Islet of Langerhans (tissue), 1 donor: ENCODE results near the gene APOOL.

Source experiments
- FAIRE-seq: peaks from one replicate; lab custom pipeline; 2011; peaks lifted over from hg19 to GRCh38; lab: Jason Lieb, UNC

The APOOL gene

DNA sequence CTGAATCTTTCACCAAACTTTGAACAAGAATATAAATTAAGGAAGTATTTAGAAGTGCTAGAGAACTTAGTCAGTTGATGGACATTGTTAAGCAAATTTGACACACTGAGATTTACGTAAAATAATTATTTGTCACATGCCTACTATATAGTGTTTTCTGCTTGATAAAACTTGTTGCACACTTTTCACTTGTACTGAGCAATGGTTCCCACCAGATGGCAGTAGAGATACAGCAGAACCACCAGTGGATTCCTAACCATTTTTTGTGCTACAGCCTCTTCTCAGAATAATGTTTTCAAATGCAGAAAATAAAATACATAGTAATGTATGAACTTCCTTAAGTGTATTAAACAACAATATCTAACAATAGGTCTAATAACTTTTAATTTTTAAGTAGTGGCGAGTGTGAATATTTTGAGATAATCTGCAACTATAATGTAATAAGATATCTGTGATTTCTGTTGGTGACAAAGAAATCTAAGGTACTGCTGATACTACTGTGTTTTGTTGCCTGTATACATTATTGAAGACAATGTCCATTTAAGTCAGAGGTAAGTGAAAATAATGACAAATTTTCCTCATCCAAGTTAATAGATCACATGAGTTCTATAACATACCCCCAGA lies 81.2 kb downstream of the APOOL start:
- peak; percentile 88 for FAIRE-seq

GRCh38 chrX:85089321-85089840 lies 85.7 kb downstream of the APOOL start:
- FAIRE-seq, result no peak

DNA sequence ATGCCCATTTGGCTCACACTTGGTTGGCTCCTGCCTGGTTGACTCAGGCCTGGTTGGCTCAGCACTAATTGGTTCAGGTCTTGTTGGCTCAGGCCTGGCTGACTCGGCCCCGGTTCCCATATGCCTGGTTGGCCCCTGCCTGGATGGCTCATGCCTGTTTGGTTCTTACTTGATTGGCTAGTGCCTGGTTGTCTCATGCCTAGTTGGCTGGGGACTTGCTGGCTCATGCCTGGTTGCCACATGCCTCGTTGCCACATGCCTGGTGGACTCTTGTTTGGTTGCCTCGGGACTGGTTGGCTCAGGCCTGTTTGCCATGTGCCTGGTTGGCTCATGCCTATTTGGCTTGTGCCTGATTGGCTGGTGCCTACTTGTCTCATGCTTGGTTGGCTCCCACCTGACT lies 103.7 kb downstream of the APOOL start:
- no peak for FAIRE-seq

GRCh38 chrX:85108165-85108564 lies 104.5 kb downstream of the APOOL start:
- no peak for FAIRE-seq

DNA sequence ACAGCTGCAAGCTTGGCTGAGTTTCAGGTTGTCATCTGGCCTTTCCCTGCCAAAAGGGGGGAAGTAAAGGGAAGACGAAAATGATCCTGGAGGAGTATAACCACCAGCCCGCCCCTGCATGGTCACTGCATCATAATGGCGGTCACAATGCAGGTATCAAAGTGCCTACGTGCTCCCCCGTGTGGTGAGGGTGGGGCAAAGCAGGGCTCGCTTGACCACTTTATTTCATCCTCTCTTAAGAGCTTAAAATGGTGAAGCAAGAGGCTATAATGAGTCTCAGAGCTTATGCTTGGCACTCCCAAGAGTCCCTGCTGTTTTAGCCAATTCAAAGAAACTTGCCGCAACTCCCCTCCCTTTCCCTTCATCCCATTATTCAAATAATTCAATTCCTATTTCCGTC lies 105.6 kb downstream of the APOOL start:
- no peak for FAIRE-seq

DNA sequence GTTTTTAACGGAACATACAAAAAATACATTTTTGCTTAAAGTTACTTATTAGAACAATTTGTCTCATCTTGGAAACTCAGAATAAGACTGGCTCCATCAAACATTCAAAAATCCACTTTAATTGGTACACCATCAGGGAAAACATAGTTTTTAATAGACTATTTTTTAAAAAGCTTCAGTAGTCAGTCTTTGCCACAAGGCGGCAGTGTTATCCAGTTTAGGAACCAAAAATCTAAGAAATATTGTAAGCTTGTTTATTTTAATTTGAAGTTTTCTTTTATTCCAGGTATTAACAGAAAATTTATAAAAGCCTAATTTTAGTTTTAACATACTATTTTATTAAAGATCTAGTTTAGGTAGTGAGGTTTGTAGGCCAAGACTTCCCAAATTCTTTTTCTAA lies 107.7 kb downstream of the APOOL start:
- FAIRE-seq, result peak; percentile 99

GRCh38 chrX:85112293-85112692 lies 108.6 kb downstream of the APOOL start:
- FAIRE-seq, result no peak

GRCh38 chrX:85113746-85114145 lies 110.1 kb downstream of the APOOL start:
- FAIRE-seq, result no peak

DNA sequence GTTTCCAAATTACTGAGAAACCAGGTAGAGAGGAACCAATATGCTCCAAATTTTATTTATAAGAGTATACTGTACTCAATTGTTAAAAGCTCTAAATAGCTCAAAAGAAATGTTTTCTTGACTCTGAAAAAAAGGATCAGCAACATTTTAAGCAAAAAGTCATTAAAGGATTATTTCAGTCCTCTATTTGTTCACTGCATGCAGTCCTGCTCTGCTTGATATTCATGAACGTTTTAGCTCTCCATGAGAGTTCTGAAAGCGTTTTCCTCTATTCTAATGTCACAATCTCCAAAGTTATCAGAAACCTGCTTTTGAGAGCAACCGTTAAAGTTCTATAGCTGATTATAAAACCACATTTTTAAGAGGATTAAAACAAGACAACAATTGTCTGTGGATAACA lies 110.5 kb downstream of the APOOL start:
- FAIRE-seq, result no peak

DNA sequence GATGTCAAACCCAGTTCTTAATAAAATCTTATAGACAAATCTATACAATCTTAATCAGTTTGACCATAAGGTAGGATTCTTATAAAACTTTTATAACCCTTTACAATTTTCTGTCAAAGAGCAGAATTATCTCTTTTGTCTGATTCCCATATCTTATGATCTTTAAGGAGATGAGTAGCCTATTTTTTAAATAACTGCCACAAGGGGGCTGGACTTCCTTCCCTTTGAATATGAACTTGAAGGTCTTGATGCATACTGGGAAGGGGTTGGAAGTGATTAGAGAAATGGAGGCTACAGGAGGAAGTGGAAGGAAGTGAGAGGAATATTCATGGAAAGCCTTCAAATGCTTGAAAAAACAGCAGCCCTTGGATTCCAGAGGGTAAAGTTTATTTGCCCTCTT lies 111.1 kb downstream of the APOOL start:
- no peak for FAIRE-seq

GRCh38 chrX:85115252-85115651 lies 111.6 kb downstream of the APOOL start:
- FAIRE-seq, result no peak

DNA sequence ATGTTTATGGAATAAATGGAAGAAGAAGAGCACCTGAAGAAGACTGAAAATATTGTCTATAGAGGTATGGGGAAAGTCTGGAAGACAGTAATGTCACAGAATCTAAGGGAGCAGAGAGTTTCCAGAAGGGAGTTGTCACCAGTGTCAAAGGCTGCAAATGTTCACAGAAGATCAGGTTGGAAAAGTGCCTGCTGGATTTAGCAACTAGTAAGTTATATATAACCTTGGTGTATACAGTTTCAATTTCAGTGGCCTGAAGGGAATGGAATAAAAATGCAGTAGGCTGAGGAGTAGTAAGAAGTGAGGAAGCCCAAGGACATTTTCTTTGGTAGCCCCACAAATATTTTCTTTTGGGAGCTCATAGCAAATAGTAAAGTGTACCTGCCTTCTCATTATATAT lies 132.7 kb downstream of the APOOL start:
- no peak for FAIRE-seq

- FAIRE-seq, result no peak
These were observed 135.7 kb downstream of the APOOL start for GRCh38 chrX:85139422-85139821.

GRCh38 chrX:85140964-85141363 lies 137.3 kb downstream of the APOOL start:
- no peak for FAIRE-seq
